Adrenal gland (tissue), 5 donors: ENCODE results near the gene MRPL9.

Experiments
- POLR2A ChIP-seq, 2 donors: fragments of 450-650 bp; IDR thresholded peaks; one replicate each; pipeline ENCODE4 v1.6.1; 2017; ENCODE audit warnings: antibody characterized with exemption in 2 of 2, mild to moderate bottlenecking in 2 of 2, moderate library complexity in 1 of 2
- TF ChIP-seq, protein P1 (sequence below), 6 experiments: fragments of 450-650 bp in 4 of 6; fragments of 200-600 bp in 2 of 6; sonication (generic) in 1 of 6; IDR thresholded peaks; 1 replicate in 5 of 6; 2 replicates in 1 of 6; pipeline versions ENCODE4 v1.5.1 to v1.8.0; 2016 to 2021; ENCODE audit warnings: antibody characterized with exemption in 6 of 6, mild to moderate bottlenecking in 2 of 6, moderate library complexity in 1 of 6
- donor health status: DM: no; HTN: no; CAD: no.

DNA sequence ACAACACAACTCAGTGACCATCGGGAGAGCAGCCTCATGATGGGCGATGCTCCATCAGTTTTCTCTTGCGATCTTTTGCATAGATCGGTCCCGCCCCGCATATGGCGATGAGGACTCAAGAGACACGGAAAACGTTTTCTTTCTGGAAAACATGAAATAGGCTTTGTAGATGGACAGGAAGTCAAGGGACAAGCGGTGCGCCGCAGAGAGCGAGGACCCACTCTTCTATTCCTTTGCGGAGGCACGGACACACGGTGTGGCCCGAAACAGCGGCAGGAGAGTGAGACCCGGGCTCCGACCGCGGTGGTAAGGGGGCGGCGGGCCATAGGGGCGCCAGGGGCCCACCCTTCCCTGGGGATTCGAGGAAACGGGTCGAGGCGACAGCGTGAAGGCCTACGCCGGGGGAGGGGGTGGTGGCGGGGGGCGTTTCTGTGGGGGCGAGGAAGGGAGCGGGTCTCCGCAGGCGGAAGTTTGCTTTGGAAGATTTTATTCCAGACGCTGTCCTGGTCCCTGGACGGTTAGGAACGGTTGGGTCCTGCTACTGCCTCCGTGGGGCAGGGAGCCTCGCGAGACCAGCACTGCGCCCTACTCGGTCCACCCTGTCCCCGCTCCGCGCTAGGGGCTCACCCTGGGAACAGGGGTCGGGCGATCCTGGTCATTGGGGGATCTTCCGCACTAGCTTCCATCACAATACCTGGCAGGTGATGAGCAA, 27.8 kb upstream of the MRPL9 start:
- TF ChIP-seq, protein P1, sequence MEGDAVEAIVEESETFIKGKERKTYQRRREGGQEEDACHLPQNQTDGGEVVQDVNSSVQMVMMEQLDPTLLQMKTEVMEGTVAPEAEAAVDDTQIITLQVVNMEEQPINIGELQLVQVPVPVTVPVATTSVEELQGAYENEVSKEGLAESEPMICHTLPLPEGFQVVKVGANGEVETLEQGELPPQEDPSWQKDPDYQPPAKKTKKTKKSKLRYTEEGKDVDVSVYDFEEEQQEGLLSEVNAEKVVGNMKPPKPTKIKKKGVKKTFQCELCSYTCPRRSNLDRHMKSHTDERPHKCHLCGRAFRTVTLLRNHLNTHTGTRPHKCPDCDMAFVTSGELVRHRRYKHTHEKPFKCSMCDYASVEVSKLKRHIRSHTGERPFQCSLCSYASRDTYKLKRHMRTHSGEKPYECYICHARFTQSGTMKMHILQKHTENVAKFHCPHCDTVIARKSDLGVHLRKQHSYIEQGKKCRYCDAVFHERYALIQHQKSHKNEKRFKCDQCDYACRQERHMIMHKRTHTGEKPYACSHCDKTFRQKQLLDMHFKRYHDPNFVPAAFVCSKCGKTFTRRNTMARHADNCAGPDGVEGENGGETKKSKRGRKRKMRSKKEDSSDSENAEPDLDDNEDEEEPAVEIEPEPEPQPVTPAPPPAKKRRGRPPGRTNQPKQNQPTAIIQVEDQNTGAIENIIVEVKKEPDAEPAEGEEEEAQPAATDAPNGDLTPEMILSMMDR (IDR thresholded peaks at IDR 0.05), result no peak
- no peak for TF ChIP-seq POLR2A (IDR thresholded peaks at IDR 0.05)
